A549 (cell line): Measurements from ENCODE around the gene PCDHB9. TPM values are rescaled to one million over a fixed set of nuclear protein-coding genes. Genes with fewer than 3 reads are reported as not detected.
"Not testable (repeated sequence)": the region's sequence is repeated elsewhere in the genome, so short reads cannot be mapped to it uniquely, and the experiment has no call there.

Source experiments
- ATAC-seq, 2 experiments: fragments of 200-7000 bp in 1 of 2; fragments of >200 bp in 1 of 2; cut with Nextera tagmentation in 1 of 2; cut with Tn5 transposase in 1 of 2; 3 replicates each; pipeline versions ENCODE4 v1.8.0 to v1.9.1; 2018 to 2020; ENCODE audit warnings: mild to moderate bottlenecking in 1 of 2, moderate library complexity in 1 of 2
- CTCF ChIA-PET: fragments of 300-600 bp; sonication (Branson Sonifier 250); formaldehyde crosslinking; extraction: SDS; loops from one replicate; lab custom pipeline; 2021; ENCODE audit warnings: antibody characterized with exemption, inconsistent platforms; lab: Yijun Ruan, JAX
- POLR2A ChIA-PET: fragments of 350-600 bp; formaldehyde crosslinking; extraction: SDS; loops from one replicate; lab custom pipeline; 2021; ENCODE audit warnings: antibody characterized with exemption, inconsistent platforms; lab: Yijun Ruan, JAX
- DNase-seq, 2 experiments: peaks; one replicate each; pipeline versions ENCODE4 v3.0.0 to v3.0.0-alpha.2; 2011 to 2016; ENCODE audit warnings: low read depth in 1 of 2, low spot score in 1 of 2
- FAIRE-seq: peaks from 2 replicates; lab custom pipeline; 2011; peaks lifted over from hg19 to GRCh38; lab: Jason Lieb, UNC
- H3K27ac ChIP-seq, 2 experiments: fragments of >200 bp; sonication (Bioruptor Twin); formaldehyde crosslinking; 3 replicates each; pipeline ENCODE4 v1.5.1; 2016 to 2017
- H3K4me1 ChIP-seq: fragments of >200 bp; sonication (Bioruptor Twin); formaldehyde crosslinking; 3 replicates; pipeline ENCODE4 v1.6.1; 2016
- H3K4me2 ChIP-seq: fragments of >200 bp; sonication (Bioruptor Twin); formaldehyde crosslinking; 3 replicates; pipeline ENCODE4 v1.6.1; 2016
- H3K4me3 ChIP-seq: fragments of >200 bp; sonication (Bioruptor Twin); formaldehyde crosslinking; 3 replicates; pipeline ENCODE4 v1.5.1; 2016
- H3K9me3 ChIP-seq: fragments of >200 bp; sonication (Bioruptor Twin); formaldehyde crosslinking; 3 replicates; pipeline ENCODE4 v1.6.1; 2016
- CTCF ChIP-seq: fragments of >200 bp; sonication (Bioruptor Twin); formaldehyde crosslinking; IDR thresholded peaks from 3 replicates; pipeline ENCODE4 v1.5.1; 2016
- EHMT2 ChIP-seq: fragments of 200-600 bp; sonication (generic); IDR thresholded peaks from 2 replicates; pipeline ENCODE4 v1.6.1; 2016; ENCODE audit warnings: antibody characterized with exemption, low read depth, mild to moderate bottlenecking, moderate library complexity
- FOSL2 ChIP-seq, 2 experiments: fragments of 450-650 bp in 1 of 2; fragments of >200 bp in 1 of 2; sonication (Bioruptor Twin) in 1 of 2; formaldehyde crosslinking; IDR thresholded peaks; 2 replicates each; pipeline versions ENCODE4 v1.5.0 to v1.6.1; 2016 to 2020; ENCODE audit warnings: mild to moderate bottlenecking in 1 of 2, moderate library complexity in 1 of 2
- MAFK ChIP-seq: fragments of 450-650 bp; IDR thresholded peaks from 2 replicates; pipeline ENCODE4 v1.6.1; 2014; ENCODE audit not compliant: partially characterized antibody
- MAX ChIP-seq: IDR thresholded peaks from 2 replicates; pipeline ENCODE4 v1.6.1; 2012
- NPAS2 ChIP-seq: fragments of 250-450 bp; sonication (Bioruptor Pico); IDR thresholded peaks from 2 replicates; pipeline ENCODE4 v1.8.0; 2022; ENCODE audit warnings: mild to moderate bottlenecking, moderate library complexity, borderline replicate concordance
- NR3C1 ChIP-seq: fragments of >200 bp; sonication (Bioruptor Twin); formaldehyde crosslinking; IDR thresholded peaks from 3 replicates; pipeline ENCODE4 v1.6.1; 2017
- RAD21 ChIP-seq, 2 experiments: fragments of >200 bp in 1 of 2; sonication (Bioruptor Twin) in 1 of 2; formaldehyde crosslinking in 1 of 2; IDR thresholded peaks in 1 of 2; conservative IDR thresholded peaks in 1 of 2; 2 replicates in 1 of 2; 3 replicates in 1 of 2; pipeline ENCODE4 v1.6.1; 2012 to 2018; ENCODE audit warnings: inconsistent platforms in 1 of 2
- SREBF2 ChIP-seq: fragments of 450-650 bp; IDR thresholded peaks from 2 replicates; pipeline ENCODE4 v1.6.1; 2014; ENCODE audit warnings: mild to moderate bottlenecking, moderate library complexity
- USF2 ChIP-seq: fragments of 450-650 bp; IDR thresholded peaks from 2 replicates; pipeline ENCODE4 v1.6.1; 2014; ENCODE audit warnings: antibody characterized with exemption
- ZSCAN20 ChIP-seq: fragments of 250-450 bp; sonication (Bioruptor Pico); IDR thresholded peaks from 2 replicates; pipeline ENCODE4 v1.8.0; 2022; ENCODE audit warnings: mild to moderate bottlenecking, moderate library complexity
- whole genome bisulfite sequencing: methylation state at CpG from one replicate; pipeline ENCODE4 v1.1.6; 2017; ENCODE audit errors: missing lambda C conversion rate; 5-methylcytosine and 5-hydroxymethylcytosine counted together
- polyA plus RNA-seq, 4 experiments: library from polyadenylated mRNA; depleted of rRNA in 3 of 4; stranded (reverse); fragments of >200 nt; fragmentation: RNase III in 1 of 4; extraction: RNeasy Plus Mini Kit Qiagen cat#74134 plus additional on column Dnase treatment in 1 of 4; gene quantifications; 2 replicates in 3 of 4; 3 replicates in 1 of 4; pipeline ENCODE4 v1.2.3, GENCODE V29; 2011 to 2017

The PCDHB9 gene
- polyA plus RNA-seq, 2 of the 4 experiments (the other 2 are of a cell fraction) = 0.01 to 0.12 TPM

- Histone ChIP-seq H3K4me2 (peak overlapping the region; percentile 78), H3K27ac (no peak overlapping the region), H3K4me3 (peak overlapping the region; percentile 42), H3K9me3 (peaks cover 7% of the 10 kb centered on the region; the same call in 2 of the 3 replicates), H3K4me1 (no peaks in the 10 kb centered on the region)
- 23% methylated on average over 24 of the region's 33 CpGs for WGBS
- DNase-seq (no peak), ATAC-seq (peak; percentile 50 to 70; a peak in 4 of 6 replicates), FAIRE-seq (no peak)
- no peak for TF ChIP-seq NR3C1
- TF ChIP-seq MAX = no peak
- TF ChIP-seq FOSL2 (IDR thresholded peaks at IDR 0.05) = no peak
- TF ChIP-seq FOSL2 (CRISPR knock-in tag; IDR thresholded peaks at IDR 0.05) = no peak
- POLR2A ChIA-PET = no interaction called here
- CTCF ChIA-PET = interaction anchor here (0.6 to 1.8 kb wide), 20 partner anchors 8 to 417 kb away, joined by 3 to 8 read pairs (median 3); partner anchors contain the start of genes PCDHB12, PCDHB2, PCDHB5 and PCDHB8
These were observed 36.6 kb upstream of the PCDHB9 start for GRCh38 chr5:141150224-141150992.

GRCh38 chr5:141150993-141151325, 36.0 kb upstream of the PCDHB9 start:
- ATAC-seq = no peak
- H3K4me2 ChIP-seq = peak overlapping the region; percentile 78
- whole genome bisulfite sequencing = 57% methylated on average over 13 of the region's 13 CpGs
- no peak overlapping the region for H3K27ac ChIP-seq
- DNase-seq = no peak
- H3K4me1 ChIP-seq = no peaks in the 10 kb centered on the region
- no peak overlapping the region; the same call in 2 of the 3 replicates for H3K4me3 ChIP-seq
- CTCF ChIA-PET = interaction anchor here (0.7 to 1.8 kb wide), 10 partner anchors 8 to 416 kb away, joined by 3 to 8 read pairs (median 4); partner anchors contain the start of genes PCDHB2, PCDHB5 and PCDHB8
- H3K9me3 ChIP-seq = peaks cover 12% of the 10 kb centered on the region
- TF ChIP-seq ZSCAN20 (CRISPR knock-in tag) = no peak
- TF ChIP-seq USF2 = no peak
- no peak for TF ChIP-seq NPAS2 (CRISPR knock-in tag)
- no peak for TF ChIP-seq FOSL2 (IDR thresholded peaks at IDR 0.05)
- TF ChIP-seq FOSL2 (CRISPR knock-in tag; IDR thresholded peaks at IDR 0.05) = no peak
- no peak for TF ChIP-seq SREBF2
- no peak for TF ChIP-seq MAFK
- POLR2A ChIA-PET = no interaction called here
- no peak for FAIRE-seq

GRCh38 chr5:141151632-141152031, 35.3 kb upstream of the PCDHB9 start:
- CTCF ChIA-PET, H3K27ac ChIP-seq, H3K4me1 ChIP-seq, H3K4me3 ChIP-seq, POLR2A ChIA-PET, FAIRE-seq, H3K4me2 ChIP-seq, ATAC-seq, DNase-seq: not testable (repeated sequence)
- 84% methylated on average over 25 of the region's 41 CpGs for WGBS
- peaks cover 15% of the 10 kb centered on the region for H3K9me3 ChIP-seq

- 84% methylated on average over 17 of the region's 36 CpGs for WGBS
- H3K4me2 ChIP-seq, DNase-seq, ATAC-seq, FAIRE-seq, CTCF ChIA-PET, H3K27ac ChIP-seq, H3K4me3 ChIP-seq, POLR2A ChIA-PET, H3K4me1 ChIP-seq: not testable (repeated sequence)
- peaks cover 15% of the 10 kb centered on the region for H3K9me3 ChIP-seq
These were observed 34.9 kb upstream of the PCDHB9 start for GRCh38 chr5:141152096-141152495.

GRCh38 chr5:141155540-141156374, 31.2 kb upstream of the PCDHB9 start:
- DNase-seq (peak; percentile 23 to 29), ATAC-seq (peak in 1 of 2 experiments; percentile 80; a peak in 3 of 6 replicates), FAIRE-seq (peak; percentile 43)
- POLR2A ChIA-PET = no interaction called here
- WGBS = 30% methylated on average over 21 of the region's 21 CpGs
- TF ChIP-seq NPAS2 (CRISPR knock-in tag) (no peak), CTCF (peak; percentile 18; the same call in 2 of the 3 replicates), EHMT2 (no peak), RAD21 (conservative IDR thresholded peaks at IDR 0.05 in 1 of 2, IDR thresholded peaks at IDR 0.05 in 1 of 2) (peak in 1 of 2 experiments; percentile 13; a peak in 1 of 5 replicates)
- H3K4me2 ChIP-seq = no peak overlapping the region; the same call in 2 of the 3 replicates
- H3K4me3 ChIP-seq = no peak overlapping the region
- no peaks in the 10 kb centered on the region for H3K4me1 ChIP-seq
- CTCF ChIA-PET = interaction anchor here (0.6 to 2.3 kb wide), 8 partner anchors 12 to 334 kb away, joined by 3 to 6 read pairs (median 4); partner anchors contain the start of genes PCDHA5, PCDHB11, PCDHB5 and PCDHGB3
- H3K27ac ChIP-seq = no peak overlapping the region
- H3K9me3 ChIP-seq = peaks cover 15% of the 10 kb centered on the region

- POLR2A ChIA-PET, DNase-seq, H3K4me1 ChIP-seq, H3K27ac ChIP-seq, ATAC-seq, CTCF ChIA-PET, H3K4me3 ChIP-seq, H3K4me2 ChIP-seq, H3K9me3 ChIP-seq, FAIRE-seq: not testable (repeated sequence)
- WGBS = 93% methylated on average over 12 of the region's 38 CpGs
These were observed 29.6 kb upstream of the PCDHB9 start for GRCh38 chr5:141157356-141157755.

GRCh38 chr5:141157901-141158300, 29.1 kb upstream of the PCDHB9 start:
- CTCF ChIA-PET = interaction anchor here (1.6 kb wide), 1 partner anchor 7 kb away, joined by 3 read pairs; no protein-coding TSS in a partner anchor
- H3K27ac ChIP-seq, DNase-seq, POLR2A ChIA-PET, H3K9me3 ChIP-seq, H3K4me1 ChIP-seq, H3K4me3 ChIP-seq, H3K4me2 ChIP-seq, FAIRE-seq, ATAC-seq: not testable (repeated sequence)
- 33% methylated on average over 8 of the region's 28 CpGs for WGBS
